HG02840 (cell line): ENCODE results near the gene HEXIM1.

Source experiments
- ATAC-seq: cut with Tn5 transposase; IDR thresholded peaks from one replicate; pipeline ENCODE4 v1.9.1; 2021; ENCODE audit warnings: mild to moderate bottlenecking, moderate library complexity, moderate number of reproducible peaks; ENCODE audit not compliant: unreplicated experiment, low FRiP score

HEXIM1 gene

GRCh38 chr17:45128331-45128730 lies 19.9 kb upstream of the HEXIM1 start:
- ATAC-seq = no peak

DNA sequence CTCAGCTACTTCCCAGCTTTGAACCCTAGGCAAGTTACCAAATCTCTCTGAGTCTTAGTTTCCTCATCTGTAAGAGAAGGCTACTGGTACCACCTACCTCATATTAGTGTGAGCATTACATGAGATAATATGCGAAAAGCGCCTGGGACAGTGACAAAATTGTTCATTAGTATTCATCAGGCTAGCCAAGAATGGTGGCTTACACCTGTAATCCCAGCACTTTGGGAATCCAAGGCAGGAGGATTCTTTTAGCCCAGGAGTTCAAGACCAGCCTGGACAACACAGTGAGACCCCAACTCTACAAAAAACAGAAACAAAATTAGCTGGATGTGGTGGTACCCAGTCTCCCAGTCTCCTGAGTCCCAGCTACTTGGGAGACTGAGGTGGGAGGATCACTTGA lies 19.3 kb upstream of the HEXIM1 start:
- no peak for ATAC-seq

GRCh38 chr17:45129426-45129939 lies 18.8 kb upstream of the HEXIM1 start:
- no peak for ATAC-seq

GRCh38 chr17:45129940-45130680 lies 18.2 kb upstream of the HEXIM1 start:
- ATAC-seq = no peak

GRCh38 chr17:45130681-45131615 lies 17.3 kb upstream of the HEXIM1 start:
- ATAC-seq = no peak

DNA sequence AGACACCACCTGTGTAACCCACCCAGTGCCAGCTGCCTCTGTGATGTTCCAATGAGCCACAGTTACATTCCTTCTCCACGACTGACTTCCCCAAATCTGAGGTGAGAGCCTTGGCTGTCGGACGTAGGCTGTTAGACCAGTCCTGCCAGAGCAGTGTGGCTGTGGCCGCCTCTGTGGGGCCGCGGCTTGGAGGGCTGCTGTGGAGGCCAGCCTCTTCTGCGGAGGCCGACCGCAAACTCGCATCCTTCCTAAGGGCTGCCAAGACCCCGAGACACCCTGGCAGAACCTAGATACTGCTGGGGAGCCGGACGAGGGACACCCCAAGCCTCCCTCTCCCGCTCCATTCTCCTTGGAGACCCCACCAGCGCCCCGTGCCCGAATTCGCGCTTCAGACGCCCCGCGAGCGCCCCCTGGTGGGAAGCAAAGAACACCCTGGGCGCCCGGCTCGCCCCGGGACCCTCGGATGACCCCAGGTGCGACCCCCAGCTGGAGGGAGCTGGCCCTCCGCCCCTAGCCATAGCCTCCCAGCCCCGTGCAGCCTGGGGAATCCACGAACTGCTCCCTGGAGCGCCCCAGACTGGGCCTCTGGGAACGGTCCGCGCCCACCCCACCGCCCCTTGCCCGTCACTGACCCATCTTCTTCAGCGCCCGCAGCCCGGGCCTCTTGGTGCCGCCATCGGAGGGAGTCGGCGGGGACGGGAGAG lies 16.5 kb upstream of the HEXIM1 start:
- no peak for ATAC-seq

DNA sequence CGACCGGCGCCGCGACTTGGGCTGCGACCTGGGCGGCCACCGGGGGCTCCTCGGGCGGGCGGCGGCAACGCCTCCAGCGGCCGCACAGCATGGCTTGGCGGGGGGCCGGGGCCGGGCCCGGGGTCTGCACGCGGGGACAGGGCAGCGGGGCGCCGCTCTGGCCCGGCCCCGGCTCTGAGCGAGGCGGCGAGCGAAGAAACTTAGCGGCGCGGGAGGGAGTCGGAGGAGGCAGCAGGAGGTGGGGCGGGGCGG lies 16.0 kb upstream of the HEXIM1 start, which contains the start of gene PLCD3:
PLCD3 (minus strand) TSS at position 196 of the 252 bp plus-strand sequence; CDS start at position 91, 105 bp downstream.
- ATAC-seq = no peak

GRCh38 chr17:45132572-45133463 lies 15.5 kb upstream of the HEXIM1 start:
- ATAC-seq = no peak

DNA sequence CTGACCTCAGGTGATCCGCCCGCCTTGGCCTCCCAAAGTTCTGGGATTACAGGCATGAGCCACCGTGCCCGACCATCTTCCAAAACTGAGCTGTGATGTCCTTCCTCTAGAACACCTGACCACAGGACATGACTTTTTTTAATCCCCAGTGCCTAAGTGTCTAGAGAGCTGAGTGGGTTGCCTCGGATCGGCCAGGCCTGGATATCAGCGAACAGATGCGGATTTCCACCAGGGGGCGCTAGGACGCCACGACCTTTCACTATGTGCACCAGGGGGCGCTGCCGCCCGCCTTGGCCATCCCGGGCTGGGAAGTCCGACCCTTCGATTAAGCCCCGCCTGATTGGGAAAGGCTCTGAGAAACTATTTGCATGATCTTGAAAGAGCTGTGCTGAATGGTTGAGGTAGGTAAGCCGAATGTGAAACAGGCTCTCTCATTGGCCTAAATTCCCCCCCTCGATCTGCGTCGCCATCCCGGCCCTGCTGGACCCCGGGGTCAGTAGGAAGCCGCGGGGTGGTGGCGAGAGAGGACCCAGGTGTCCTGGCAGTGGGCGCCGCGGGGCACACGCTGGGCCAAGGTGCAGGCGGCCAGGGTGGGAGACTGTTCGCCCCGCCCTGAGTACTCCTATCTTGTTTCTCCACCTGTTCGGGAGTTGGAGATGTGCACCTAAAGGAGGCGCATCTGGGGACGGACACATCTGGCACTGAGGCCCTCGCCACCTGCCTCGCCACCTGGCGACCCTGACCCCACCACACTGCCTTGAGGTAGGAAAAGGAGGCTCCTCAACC lies 12.9 kb upstream of the HEXIM1 start, which contains the start of gene ACBD4:
ACBD4 (plus strand) TSS at position 496 of the 786 bp plus-strand sequence. CDS start 458 bp downstream, outside the sequence.
- ATAC-seq = peak; percentile 70

DNA sequence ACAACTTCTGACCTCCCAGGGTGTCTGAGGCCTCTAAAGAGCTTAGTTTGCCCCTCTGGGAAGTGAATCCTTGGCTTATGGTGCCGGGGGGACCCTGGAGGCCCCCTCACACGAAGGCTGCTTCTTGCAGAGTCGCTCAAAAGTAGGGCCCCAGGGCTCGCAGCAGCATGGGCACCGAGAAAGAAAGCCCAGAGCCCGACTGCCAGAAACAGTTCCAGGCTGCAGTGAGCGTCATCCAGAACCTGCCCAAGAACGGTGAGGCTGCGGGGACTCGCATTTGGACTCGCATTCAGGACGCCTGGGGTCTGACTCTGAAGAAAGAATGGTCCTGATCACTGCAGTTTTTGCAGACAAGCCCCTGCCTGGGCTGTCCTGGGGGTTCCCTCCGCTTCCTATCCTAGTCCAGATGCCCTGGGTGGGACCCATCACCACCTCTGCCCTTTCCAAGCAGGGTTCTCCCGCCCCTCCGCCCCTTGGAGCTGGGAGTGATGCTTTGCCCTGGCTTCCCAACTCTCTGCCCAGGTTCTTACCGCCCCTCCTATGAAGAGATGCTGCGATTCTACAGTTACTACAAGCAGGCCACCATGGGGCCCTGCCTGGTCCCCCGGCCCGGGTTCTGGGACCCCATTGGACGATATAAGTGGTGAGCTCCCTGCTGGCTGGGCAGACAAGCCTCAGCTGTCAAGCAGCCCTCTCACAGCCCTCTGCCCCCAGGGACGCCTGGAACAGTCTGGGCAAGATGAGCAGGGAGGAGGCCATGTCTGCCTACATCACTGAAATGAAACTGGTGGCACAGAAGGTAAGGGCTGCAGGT lies 12.1 kb upstream of the HEXIM1 start:
- ATAC-seq = no peak

- no peak for ATAC-seq
These were observed 11.3 kb upstream of the HEXIM1 start for GRCh38 chr17:45136846-45137560.

DNA sequence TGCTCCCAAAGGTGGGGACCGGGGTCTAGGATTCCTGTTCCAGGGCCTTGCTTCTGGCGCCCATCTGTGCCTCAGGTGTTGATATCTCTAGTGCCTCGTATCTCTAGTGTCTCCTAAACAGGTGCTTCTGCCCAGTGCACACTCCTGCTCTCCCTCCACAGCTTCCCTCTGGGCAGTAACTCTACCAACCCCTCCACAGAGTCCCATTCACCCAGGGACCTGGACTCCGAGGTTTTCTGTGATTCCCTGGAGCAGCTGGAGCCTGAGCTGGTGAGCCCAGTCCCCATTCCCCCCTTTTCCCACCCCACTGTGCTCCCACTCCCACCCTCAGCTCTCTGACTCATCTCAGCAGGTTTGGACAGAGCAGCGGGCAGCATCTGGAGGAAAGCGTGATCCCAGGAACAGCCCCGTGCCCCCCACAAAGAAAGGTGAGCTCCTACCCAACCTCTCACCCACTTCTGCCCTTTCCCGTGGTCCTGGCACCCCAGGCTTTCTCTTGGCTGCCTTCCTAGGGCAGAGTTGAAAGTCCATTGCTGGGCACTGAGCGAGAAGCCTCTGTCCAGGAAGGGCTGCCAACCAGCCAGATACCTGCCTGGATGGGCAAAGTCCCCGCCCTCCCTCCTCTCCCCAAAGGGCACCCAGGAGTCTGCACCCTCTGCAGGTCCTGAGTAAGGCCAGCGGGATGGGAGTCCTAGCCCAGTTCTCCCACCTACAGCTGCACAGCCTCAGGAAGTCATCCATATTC lies 10.5 kb upstream of the HEXIM1 start:
- no peak for ATAC-seq

GRCh38 chr17:45138911-45139532 lies 9.3 kb upstream of the HEXIM1 start:
- ATAC-seq = no peak

DNA sequence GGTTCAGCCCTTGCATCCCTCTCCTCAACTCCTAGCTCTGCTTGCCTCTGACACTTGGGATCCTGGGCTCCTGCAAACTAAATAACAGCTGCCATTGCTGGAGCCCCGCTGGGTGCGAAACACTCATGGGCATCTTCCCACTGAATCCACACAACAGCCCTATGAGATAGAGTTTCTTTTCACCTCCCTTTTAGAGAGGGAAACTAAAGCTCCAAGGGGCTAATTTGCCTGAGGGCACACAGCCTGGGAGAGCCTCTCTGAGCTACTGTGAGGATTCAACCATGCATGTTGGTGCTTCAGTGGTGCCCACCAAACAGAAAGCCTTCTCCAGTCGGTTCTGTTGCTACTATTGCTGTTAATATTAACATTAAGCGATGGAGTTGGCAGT lies 8.7 kb upstream of the HEXIM1 start:
- no peak for ATAC-seq

GRCh38 chr17:45143094-45143670 lies 5.1 kb upstream of the HEXIM1 start:
- no peak for ATAC-seq

- ATAC-seq = no peak
These were observed 4.5 kb upstream of the HEXIM1 start for GRCh38 chr17:45143767-45144198.
